HG03520 (cell line): ENCODE results near the gene CEPT1.

Source experiments
- ATAC-seq: cut with Tn5 transposase; IDR thresholded peaks from one replicate; pipeline ENCODE4 v1.9.1; 2021; ENCODE audit warnings: mild to moderate bottlenecking, moderate library complexity; ENCODE audit not compliant: unreplicated experiment

The CEPT1 gene

DNA sequence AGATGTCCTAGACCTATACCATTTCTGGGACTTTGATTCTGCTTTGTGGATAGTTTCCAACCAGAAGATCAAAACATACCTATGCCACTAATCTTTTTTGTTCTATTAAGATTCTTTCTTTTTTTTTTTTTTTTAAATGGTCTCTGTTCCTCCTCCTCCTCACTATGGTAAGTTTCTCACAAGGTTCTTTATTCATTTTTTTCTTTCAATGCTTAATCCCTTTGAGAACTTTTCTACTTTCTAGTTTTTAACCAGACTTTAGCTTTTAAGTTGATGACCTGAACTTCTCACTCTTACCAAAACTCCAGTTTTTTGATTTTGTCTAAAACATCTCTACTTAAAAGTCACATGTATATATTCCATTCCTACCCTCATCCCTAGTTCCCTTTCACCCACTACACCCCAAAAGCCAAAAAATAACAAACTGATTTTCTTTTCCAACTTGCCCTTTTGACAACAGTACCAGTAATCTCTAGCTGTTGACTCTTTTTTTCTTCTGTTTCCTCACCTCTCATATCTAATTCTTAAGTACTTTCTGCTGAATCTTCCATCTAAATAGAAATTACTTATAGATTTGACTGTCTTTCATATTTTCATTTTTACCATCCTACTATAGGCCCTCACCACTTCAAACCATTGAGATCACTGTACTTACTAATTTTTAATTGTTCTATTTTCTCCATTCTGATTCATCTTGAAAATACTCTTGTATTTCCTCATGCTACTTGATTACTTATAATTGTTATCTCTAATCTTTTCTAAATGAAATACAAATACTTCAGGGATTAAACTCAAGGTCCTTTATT, 6.1 kb downstream of the CEPT1 start:
- no peak for ATAC-seq

- no peak for ATAC-seq
These were observed 7.9 kb downstream of the CEPT1 start for GRCh38 chr1:111147948-111148347.

- no peak for ATAC-seq
These were observed 8.4 kb downstream of the CEPT1 start for GRCh38 chr1:111148376-111148881.

DNA sequence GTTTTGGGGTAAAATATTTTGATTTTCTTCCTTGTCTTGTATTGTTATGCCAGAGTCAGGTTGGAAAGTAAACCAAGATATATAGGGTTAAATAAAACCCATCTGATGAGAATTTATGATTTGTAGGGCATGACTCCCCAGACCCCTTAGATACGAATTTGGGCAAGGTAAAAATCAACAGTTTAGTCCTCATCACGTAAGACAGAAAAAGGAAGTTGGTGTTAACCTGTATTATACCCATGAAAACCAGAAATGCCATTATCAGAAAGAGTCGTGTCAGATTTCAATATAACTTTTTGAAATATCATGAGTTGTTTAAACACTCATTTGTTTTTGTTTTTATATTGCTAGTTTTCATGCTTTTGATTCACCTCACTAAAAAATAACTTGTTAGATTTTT, 11.8 kb downstream of the CEPT1 start:
- ATAC-seq: no peak

DNA sequence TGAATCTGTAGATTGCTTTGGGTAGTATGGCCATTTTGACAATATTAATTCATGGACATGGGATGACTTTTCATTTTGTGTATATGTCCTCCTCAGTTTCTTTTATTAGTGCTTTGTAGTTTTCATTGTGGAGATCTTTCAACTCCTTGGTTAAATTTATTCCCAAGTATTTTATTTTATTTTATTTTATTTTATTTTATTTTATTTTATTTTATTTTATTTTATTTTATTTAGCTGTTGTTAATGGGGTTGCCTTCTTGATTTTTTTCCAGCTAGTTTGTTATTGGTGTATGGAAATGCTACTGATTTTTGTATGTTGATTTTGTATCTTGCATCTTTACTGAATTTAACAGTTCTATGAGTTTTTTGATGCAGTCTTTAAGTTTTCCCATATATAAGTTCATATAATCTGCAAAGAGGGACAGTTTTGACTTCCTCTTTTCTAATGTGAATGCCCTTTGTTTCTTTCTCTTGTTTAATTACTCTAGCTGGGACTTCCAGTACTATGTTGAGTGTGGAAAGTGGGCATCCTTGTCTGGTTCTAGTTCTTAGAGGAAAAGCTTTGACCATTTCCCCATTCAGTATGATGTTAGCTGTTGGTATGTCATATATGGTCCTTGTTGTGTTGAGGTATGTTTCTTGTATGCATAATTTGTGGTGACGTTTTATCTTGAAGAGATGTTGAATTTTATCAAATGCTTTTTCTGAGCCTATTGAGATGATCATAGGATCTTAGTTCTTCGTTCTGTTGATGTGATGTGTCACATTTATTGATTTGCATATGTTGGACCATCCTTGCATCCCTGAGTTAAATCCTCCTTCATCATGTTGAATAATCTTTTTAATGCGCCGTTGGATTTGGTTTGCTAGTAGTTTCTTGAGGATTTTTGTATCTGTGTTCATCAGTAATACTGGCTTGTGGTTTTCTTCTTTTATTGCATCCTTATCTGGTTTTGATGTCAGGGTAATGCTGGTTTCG, 14.3 kb downstream of the CEPT1 start:
- no peak for ATAC-seq

DNA sequence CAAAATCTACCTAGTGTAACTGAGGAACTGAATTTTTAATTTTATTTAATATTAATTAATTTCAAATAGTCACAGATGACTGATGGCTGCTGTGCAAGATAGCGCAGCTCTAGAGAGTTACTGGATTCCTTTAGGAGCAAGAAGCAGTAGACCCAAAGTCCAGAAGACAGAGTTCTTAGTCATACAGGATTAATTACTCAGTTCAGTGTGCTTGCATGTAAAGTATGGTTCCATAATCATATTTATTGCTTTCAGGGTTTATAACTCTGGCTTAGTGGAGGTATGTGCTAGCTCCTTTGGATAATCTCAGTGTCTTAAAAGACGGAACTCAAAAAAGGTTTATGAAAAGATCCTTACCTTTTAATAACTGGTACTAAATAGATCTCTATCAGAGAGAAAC, 17.4 kb downstream of the CEPT1 start:
- ATAC-seq: no peak

GRCh38 chr1:111161843-111162487, 21.9 kb downstream of the CEPT1 start:
- no peak for ATAC-seq

DNA sequence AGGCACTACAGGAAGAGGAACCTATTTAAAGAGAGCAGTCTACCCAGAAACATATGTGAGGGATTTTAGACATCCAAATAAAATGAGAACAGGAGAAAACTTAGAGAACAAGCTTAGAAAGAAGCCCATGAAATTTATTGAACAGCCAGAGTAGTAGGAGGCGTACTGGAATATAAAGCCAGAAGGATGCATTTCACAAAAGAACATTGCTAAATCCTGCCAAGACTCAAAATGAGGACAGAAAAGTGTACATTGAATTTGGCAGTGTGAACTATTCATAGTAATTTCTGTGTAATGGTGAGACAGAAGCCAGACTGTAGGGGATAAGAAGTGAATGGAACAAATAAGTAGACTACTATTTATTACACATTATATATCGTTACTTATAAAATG, 22.5 kb downstream of the CEPT1 start:
- ATAC-seq: no peak

GRCh38 chr1:111163363-111163762, 23.3 kb downstream of the CEPT1 start:
- ATAC-seq: no peak

DNA sequence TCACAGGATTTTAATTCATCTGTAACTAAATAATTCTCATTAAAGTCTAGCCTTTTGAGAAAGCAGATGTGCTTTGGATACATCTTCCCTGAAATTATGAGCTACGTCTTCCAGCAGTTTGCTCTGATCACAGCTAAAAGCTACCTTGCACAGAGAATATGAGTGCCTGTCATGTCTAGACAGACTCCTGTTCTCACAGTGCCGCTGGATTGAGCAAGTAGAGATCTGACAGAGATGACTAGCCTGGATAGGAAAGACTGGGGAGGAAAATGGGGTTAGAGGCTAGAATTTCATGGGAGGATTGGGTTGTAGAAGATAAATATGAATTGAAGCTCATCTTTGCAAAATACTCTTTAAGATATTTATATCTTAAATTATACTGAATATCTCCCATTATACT, 24.1 kb downstream of the CEPT1 start:
- no peak for ATAC-seq

DNA sequence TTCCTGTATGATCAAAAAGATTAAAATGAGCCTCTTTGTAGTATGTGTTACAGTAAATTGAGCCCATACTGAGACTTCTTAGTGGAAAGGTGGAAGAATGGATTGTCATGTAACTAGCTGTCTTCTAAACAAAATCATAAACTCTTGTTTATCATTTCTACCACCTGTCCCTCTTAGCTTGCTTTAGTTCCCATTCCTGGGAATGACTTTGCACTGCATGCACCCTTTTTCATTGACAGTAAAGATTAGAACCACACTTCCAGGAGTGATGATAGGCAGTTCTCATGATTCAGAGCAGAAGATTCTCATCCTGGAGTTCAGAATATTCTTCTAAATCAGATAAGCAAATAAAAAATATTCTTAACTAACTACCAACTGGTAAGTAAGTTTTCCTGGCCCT, 32.4 kb downstream of the CEPT1 start:
- no peak for ATAC-seq

GRCh38 chr1:111174070-111174469, 34.0 kb downstream of the CEPT1 start:
- ATAC-seq: no peak

GRCh38 chr1:111175349-111175748, 35.3 kb downstream of the CEPT1 start:
- ATAC-seq: no peak

DNA sequence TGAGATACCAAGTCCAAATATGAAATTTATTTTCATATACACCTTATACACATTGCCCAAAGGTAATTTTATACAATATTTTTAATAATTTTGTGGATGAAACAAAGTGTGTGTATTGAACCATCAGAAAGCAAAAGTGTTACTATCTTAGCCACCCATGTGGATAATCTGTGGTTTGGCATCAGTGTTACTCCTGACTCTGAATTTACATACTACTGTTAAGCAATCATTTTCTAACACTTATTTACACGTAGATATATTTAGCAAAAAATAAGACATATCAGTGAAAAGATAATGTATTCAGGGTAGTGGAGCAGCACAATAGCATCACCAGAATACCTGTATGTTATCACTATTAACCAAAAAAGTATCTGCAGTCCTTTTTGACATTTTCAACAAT, 36.7 kb downstream of the CEPT1 start:
- ATAC-seq: no peak

GRCh38 chr1:111179968-111180533, 40.0 kb downstream of the CEPT1 start:
- no peak for ATAC-seq

GRCh38 chr1:111182052-111182451, 42.0 kb downstream of the CEPT1 start:
- ATAC-seq: no peak

DNA sequence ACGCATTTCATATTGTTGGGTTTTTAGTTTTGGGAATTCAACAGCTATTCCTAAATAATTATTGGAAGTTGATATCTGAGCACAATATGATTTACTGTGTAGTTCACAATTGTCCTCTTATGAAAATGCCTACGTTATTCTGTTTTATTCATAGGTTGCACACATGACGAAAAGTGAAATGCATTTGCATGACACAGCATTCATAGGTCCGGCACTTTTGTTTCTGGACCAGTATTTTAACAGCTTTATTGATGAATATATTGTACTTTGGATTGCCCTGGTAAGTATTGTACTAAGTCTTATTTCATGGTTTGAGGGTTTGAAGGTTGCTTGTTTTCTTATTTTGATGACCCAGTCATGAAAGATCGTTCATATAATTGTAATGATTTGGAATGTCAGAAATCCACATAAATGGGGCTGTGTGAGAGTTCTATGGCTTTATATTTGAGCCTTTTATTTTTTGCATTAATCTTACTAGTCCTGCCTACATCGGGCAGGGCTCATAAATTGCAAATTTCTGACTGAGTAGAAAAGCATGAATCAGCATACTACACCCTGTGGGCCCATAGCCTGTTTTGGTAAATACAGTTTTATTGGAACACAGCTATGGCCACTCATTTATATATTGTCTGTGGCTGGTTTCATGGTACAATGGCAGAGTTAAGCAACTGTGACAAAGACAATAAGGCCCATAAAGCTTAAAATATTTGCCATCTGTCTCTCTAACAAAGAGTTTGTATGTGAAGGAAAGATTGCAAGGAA, 43.5 kb downstream of the CEPT1 start:
- no peak for ATAC-seq

DNA sequence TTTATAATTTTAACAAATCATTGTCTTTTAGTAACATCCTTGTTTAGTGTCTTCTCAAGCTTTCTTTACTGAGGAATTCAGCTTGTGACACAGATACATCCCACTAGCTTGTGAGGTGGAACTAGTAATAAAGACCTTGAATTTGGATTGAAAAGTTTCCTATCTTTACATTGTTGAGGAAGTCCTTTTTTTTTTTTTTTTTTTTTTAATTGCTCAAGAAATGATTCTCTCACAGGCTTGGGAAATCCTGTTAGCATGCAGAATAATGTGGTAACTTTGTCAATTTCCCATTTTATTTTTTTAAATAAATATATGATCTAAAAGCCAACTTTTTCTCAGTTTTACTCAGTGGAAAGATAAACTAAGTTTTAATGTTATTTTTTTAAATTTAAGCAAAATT, 44.6 kb downstream of the CEPT1 start:
- ATAC-seq: no peak

GRCh38 chr1:111190931-111191451, 51.0 kb downstream of the CEPT1 start:
- ATAC-seq: no peak

- ATAC-seq: no peak
These were observed 51.5 kb downstream of the CEPT1 start for GRCh38 chr1:111191496-111191895.
